Dedifferentiated amniotic fluid mesenchymal stem cell (primary cell): Measurements from ENCODE around the gene DLG1.

Experiments used
- DNase-seq: peaks from one replicate; pipeline ENCODE4 v3.0.0-alpha.2; 2016; ENCODE audit errors: extremely low spot score

Gene DLG1

DNA sequence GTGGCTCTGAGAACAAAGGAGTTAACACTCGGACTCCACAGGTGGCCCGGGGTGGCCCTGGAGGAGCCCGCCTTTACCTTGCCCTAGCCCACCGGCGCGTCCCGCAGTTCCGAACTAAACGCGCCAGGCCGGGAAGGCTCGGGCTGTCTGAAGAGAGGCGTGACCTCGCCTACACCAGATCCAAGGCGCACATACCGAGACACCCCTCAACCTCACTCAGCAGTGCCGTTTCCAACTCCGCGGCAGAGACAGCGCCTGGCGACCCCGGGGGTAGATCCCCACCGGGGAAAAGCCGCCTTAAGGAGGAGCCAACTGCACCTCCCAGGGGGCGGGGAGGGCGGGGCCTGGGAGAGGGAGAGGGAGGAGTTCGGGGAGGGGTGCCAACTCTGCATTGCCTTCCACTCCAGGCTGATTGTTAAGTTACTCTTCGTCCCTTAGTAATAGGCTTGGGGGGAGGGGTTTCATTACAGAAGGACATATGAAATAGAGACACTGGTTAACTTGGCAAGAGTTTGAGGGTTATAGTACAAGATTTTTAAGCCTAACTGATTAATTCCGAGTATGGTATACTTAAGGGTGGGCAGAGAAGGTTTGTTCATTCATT lies at the start of gene DLG1:
TSS of gene DLG1 (minus strand) at position 272 of the 604 bp plus-strand sequence. CDS start 1,408 bp downstream, outside the sequence.
- DNase-seq = peak; percentile 76

DNA sequence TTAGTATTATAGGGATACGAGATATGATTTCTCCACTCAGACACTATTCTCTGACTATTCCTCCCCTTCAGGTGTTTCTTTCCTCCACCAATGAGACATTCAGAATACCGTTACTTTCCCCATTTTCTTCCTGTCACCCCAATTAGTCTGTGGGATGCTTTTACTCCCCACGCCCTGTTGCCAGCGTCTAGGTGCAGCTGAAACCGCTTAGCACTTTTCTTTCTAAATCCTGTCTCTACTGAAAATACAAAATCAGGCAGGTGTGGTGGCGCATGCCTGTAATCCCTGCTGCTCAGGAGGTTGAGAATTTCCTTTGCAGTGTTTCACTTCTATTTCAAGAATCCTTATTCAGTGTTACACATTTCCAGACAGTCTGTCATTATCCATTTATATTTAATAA lies 49.6 kb upstream of the DLG1 start:
- no peak for DNase-seq

DNA sequence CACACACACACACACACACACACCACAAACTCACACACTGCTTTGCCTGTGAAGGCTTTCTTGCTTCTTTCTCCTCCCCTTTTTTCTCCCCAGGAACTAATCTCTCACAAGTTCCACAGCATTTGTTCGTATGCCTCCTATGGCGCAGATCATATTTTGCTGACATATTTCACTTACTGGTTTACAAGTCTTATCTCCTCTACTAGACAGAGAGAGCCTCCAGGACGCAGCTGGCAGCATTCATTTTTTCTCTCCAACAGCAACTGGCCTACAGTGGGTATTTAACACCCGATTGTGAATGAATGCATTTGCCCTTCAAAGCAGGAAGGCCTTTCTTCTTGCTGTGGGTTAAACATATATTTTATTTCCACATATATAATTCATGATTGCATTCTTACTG lies 47.0 kb upstream of the DLG1 start:
- no peak for DNase-seq

DNA sequence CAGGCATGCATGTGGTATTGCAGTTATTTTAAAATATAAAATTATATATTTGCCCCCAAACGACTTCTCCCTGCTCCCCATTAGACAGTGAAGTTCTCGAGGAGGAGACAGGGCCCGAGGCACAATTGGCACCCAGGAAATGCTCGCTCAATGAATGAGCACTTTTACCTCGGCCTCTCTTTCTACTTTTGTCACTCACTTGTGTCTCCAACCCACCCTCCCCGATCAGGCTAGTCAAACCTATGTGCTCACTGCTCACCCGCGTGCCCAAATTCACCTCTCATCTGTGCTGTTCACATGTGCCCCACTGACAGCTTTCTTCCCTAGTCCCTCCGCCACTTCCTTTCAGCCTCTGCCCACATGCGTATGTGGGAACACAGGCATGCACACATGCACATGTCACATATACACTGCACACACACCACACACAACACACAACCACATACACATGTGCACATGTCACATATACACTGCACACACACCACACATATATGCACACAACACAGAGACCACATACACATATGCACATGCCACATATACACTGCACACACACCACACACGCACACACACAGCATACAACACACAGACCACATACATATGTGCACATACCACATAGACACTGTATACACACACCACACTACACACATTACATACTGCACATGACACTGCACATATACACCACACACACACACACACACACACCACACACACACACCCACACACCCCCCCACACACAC lies 46.3 kb upstream of the DLG1 start:
- DNase-seq = no peak

DNA sequence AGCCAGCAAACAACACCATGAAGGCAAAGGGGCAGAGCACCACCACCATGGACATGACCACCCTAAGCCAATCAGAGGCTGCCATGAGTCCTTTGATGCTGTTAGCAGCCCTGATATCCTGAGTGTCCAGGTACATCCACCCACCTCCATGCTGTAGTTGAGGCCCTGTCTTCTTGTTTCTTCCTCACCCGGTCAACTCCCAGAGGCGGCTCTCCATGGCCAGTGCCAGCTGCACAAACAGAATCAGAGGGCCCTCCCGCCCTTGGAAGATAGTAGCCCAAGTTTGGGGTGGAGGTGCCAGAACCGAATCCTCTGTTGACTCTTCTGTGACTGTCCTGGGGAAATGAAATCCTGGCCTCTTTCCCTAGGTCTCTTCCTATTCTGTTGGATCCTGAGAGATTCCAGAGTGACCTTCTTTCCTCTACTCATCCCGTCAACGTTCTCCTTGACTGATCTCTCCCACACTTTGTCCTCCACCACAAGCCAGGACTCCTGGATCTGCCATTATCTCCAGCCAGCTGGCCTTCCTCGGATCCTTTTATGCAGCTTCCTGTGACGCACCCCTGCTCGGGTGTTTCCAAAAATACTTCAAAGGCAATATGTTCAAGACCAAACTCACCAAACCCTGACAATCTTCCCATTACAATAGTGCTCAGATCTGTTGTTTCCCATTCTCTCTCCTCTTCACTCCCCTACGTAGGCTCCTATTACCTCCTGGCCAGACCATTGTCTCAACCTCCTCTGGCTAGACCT lies 45.4 kb upstream of the DLG1 start:
- no peak for DNase-seq

DNA sequence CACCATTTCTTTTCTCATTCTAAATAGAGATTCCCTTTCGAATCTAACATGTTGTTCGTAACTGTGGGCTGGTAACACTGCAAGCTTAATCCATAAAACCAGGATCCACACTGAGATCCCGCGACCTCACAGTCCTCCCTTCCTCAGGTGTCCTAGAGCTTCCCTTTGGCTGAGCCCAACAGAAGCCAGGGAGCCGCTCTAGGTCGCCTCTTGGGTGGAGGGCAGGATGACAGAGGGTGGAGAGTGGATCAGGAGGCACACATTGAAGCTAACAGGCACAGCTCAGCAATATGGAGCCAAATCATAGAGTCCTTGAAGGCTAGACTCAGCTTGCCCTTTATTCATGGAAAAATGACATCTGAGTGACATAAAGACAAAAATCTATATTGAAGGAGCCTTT lies 44.7 kb upstream of the DLG1 start:
- DNase-seq = no peak

DNA sequence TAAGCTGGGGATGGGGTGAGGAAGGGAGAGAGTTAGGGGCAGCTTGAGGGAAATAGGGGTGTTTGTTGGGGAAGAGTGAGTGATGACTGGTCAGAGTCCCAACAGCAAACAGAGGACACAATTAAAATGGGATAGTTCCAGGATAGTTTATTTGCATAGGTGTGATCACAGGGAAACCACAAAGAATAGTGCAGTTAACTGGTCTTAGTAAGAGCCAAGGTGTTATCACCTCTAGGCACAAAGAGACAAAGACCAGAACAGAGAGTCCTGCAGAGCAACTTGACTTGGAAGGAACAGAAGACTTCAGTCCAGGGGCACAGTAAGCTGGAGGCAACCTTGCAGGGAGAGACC lies 42.1 kb upstream of the DLG1 start:
- DNase-seq = no peak

DNA sequence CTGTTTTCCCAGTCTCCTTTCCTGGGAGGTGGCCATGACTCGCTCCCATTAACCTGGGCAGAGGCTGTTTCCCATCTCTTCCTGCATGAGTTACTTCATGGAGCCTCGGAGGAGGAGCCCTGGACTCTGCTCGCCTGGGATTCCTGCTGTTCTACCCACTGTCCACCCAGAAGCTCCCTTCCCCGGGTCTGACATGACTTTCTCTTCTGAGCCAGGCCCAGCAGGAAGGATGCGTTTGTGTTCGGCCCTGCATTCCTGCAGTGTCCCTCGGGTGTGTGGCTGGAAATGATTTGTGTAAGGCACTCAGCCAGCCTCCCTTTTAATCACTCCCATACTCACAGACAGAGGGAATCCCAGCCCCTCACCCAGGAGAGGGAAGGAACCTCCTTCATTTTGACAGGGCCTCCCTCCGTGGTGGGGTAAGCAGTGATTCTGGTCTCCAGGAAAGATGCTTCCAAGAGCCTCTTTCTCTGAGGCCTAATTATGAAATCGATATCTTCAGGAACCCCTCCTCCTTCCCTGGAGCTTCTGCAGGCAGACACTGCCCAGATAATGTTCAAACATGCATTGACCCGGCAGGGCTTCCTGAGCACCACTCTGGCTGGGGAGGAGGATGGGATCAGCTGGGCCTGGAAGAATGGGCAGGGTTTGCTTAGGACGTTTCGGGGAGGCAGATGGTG lies 41.6 kb upstream of the DLG1 start:
- peak; percentile 21 for DNase-seq

DNA sequence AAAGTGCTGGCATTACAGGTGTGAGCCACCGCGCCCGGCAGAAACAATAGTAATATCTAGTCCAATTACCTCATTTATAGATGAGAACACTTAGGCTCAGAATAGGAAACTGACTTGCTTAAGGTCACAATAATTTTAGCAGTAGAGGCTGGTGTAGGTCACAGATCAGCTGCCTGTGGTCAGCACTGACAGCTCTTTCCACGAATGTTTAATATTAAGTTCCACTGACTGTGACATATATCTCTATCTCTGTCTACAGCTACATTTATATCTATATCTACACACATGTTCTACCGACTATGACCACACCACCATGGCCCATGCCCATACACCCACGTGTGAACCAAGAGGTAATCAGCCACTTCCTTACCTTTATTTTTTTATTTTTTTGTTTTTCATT lies 40.2 kb upstream of the DLG1 start:
- DNase-seq = no peak

DNA sequence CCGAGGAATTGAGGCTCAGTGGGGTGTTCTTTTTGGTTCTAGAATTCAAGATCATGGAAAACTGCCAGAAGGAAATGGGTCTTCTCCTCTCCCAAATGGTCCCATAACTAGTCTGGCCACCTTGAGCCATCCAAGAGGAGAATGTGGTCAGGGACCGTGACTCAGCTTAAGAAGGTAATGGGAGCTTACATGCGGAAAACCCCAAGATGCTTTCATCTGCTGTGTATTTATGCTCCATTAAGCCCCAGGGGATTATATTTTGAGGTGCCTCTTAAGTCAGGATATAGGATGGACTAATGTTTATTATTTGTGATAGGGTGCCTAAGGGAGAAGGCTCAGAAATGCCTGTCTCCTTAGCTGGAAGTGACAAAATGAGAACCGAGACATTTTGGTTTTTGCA lies 39.2 kb upstream of the DLG1 start:
- DNase-seq = no peak

DNA sequence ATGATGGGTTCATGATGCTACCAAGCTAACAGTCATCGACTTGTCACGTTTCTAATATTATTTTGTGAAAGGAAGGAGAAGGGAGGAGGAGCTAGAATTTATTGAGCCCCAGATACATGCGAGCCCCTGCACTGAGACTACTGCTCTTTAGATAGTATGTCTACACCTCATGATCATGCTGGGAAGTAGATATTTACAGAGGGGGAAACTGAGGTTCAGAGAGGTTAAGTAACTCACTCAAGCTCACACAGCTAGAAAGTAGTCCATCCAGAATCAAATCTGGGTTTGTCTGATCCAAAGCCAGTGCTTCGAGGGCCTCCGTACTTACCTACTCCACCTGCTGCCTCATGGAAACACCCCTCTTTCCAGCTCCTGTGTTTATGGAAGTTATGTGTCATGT lies 38.8 kb upstream of the DLG1 start:
- DNase-seq = no peak

DNA sequence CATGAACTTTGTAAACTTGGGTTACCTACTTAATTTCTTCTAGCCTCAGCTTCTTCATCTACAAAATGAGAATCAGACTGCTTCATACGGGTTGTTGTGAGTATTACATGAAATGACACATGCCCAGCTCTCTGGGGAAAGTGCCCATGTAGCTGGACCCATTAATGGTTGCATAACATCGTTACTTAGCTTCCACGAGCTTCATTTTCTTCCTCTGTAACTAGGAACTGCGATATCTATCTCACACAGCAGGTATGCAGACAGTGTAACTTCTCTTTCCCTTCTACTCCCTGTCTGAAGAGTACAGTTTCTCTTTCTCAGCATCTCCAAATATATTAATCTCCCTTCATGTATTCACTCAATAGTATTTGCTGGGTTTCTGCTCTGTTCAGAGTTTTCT lies 37.9 kb upstream of the DLG1 start:
- DNase-seq = no peak

DNA sequence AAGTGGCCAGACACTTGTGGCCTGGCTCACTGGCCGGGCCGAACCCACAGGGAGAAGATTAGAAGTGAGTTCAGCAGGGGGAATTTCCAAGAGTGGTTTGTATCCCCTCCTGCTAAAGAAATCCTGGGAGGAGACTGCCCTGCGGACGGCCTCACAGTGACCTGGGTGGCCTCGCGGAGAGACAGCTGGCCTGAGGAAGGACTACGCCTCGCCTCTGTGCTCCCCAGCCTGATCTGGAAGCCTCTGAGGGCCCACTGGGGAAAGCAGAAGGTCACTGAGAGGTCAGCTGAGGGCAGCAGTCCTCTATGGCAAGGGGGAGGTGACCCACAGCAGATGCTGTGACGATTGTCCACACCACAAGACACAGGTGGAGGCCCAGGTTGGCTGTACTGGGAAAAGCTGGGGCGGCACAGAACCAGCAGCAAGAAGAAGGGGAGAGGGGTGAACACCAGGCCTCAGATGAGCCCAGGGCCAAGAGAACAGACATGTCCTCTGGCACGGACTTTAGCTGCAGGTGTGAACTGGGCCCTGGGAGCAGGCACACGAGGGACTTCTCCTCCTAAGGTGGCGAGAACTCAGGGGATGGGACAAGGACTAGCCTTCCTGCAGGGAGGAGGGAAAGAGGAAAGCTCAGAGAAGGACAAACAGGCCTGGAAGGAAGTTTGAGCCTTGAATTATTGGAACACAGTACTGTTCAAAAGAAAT lies 37.2 kb upstream of the DLG1 start:
- DNase-seq = no peak

DNA sequence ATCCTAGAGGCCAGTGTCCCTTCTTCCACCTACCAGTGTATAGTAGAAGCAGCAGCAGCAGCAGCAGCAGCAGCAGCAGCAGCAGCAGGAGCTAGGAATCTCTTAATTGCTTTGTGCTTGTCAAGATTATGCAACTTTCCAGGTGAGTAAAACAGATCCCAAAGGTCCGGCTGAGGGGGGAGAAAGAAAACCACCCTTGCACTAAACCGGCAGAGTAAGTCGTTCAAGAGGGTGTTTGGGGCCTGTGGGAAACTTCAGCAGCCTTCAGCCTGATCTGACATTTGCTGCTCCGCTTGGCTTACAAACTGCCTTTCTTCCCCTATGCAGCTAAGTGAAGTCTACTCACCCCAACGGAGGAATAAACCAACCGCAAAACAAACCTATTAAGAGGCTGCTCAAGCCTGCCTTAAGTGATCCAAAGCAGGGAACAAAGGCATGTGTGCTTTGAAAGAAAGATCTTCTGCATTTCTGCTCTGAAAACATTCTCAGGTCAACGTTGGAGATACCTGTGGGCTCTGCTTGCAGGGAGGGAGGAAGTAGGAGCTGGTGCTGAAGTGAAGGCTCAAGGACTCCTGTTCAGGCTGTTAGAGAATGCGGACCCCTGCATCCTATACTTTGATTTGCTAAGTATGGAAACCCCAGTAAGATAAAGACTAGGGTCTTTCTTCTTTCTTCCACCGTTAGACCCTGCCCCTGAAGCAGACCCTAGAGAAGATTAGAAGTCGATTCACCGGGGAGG lies 35.7 kb upstream of the DLG1 start:
- DNase-seq = no peak

DNA sequence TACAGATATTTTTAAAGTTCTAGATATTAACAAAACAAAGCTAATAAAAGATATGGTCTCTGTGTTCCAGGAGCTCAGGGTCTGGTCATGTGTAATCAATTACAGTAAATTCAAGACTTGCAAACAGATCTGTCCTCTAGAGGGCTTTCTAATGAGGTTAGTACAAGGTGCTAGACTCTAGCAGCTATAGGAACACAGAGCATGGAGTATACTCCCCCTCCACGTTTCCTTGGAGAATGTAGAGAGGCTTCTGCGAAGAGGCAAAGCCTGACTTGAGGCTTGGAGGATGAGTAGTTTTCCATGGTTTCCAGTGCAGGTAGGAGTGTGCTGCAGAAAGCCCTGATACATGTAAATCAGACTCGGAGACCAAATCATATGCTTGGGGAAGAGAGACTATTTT lies 32.7 kb upstream of the DLG1 start:
- DNase-seq = no peak

DNA sequence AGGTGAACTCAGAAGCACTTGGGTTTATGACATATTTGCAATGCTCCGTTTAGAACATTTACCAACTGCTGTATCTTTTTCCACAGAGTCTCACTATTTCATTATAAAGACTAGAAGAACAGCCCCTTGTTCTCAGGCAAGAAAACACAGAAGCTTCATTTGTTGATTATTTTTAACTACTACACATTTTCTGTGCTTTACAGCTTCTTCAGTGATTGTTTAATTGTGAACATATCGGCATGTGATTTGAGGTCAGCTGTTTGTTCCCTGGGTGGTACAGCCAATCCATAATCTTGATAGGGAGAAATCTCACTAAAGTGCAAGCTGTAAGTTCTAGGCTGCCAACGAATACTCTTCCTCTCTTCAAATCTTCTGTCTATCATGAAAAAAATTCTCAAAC lies 31.0 kb upstream of the DLG1 start:
- DNase-seq = no peak

DNA sequence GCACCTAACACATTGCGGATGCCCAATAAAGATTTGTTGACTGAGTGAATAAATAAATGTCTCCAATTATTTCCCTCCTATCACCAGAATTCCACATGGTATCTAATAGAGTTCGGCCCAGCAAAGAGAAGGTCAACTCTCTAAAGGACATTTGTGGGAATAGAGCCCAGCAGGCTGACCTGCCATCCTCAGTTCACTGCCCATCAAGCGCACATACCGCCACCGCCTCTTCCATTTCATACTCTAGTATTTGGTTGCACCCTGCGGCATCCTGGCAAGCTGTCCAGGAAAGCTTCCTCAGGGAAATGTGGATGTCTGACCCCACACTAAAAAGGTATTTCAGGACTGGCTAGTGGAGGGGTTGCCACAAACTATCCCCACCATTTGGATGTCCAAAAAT lies 29.8 kb upstream of the DLG1 start:
- DNase-seq = no peak

DNA sequence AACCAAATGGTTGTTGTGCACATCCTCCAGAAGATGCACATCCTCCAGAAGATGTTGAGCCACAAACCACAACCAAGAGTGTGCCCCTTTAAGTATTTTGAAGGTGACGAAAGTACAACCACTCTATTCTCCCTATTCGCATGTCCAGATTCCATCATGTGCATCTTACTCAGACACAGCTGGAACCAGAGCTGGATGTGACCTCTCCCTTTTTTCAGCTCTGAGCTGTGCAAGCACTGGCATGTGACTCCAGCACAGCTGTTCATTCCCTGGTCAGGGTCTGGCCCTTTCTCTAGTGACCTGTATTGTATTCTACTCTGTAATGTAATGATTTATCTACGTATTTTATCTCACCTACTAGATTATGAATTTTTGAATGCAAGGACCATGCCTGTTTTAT lies 29.3 kb upstream of the DLG1 start:
- DNase-seq = no peak

DNA sequence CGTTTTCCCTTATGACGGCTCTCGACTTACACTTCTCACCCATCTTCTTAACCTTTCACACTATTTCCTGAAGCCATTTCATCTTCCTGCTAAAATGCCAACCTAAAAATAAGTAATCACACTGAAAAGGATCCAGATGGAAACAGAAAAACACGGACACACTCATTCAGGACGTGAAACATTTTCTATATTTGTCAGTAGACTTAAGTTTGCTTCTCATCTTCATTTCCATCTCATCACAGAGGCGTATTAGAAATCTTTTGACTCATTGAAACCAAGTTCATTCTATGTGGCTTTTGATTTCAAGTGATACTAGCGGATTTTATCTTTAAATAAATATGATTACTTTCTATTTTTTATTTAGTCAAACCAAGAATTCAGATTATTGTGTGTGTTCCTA lies 27.4 kb upstream of the DLG1 start:
- no peak for DNase-seq

DNA sequence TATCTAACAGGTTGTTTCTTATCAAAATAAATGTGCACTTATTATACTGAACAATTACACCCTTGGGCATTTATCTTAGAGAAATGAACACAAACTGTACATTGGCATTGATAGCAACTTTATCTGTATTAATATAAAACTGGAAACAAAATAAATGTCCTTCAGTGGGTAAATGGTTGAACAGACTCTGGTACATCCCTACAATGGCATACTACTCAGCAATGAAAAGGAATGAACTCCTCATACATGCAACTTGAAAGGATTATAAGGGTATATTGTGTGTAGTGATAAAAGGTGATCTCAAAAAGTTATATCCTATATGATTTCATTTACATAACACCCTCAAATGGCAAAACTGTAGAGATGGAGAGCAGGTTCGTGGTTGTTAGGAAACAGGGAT lies 23.7 kb upstream of the DLG1 start:
- no peak for DNase-seq

DNA sequence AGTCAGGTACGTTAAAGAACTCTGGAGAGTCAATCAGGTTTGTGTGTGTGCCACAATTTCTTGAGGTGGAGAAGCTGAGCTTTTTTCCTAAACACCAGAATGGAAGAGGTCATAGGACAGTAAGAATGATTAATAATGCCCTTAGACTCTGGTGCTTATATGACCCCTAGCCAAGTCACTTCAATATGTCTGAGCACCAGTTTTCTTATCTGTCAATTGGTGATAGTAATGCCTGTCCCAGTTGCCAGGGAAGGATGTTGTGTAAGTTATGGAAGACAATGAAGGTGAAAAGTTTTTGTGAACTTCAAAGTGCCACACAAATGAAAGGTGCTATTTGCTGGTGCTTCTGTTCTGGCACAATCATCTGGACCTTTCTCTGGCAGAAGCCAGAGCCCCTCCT lies 22.2 kb upstream of the DLG1 start:
- no peak for DNase-seq
